Left lung (tissue), 10 donors: ENCODE measurements around the gene NMRAL1. TPM values are rescaled to one million over a fixed set of nuclear protein-coding genes. Genes with fewer than 3 reads are reported as not detected.

Source experiments
- ATAC-seq: fragments of 200-7000 bp; cut with Tn5 transposase; one replicate; pipeline ENCODE4 v1.9.1; 2020; ENCODE audit warnings: moderate library complexity
- DNase-seq, 4 donors: peaks; one replicate each; pipeline ENCODE4 v3.0.0-alpha.2; 2013 to 2020
- H3K27ac ChIP-seq, 2 donors: fragments of 200-600 bp; sonication (generic) in 1 of 2; one replicate each; pipeline versions ENCODE4 v1.5.0 to v1.8.0; 2020 to 2021
- H3K27me3 ChIP-seq, 2 donors: fragments of 200-600 bp; sonication (generic) in 1 of 2; one replicate each; pipeline versions ENCODE4 v1.5.0 to v1.8.0; 2020 to 2021
- H3K36me3 ChIP-seq, 2 donors: fragments of 200-600 bp; sonication (generic) in 1 of 2; one replicate each; pipeline versions ENCODE4 v1.5.0 to v1.8.0; 2020 to 2021
- H3K4me1 ChIP-seq, 2 donors: fragments of 200-600 bp; one replicate each; pipeline ENCODE4 v1.8.0; 2021
- H3K4me3 ChIP-seq, 2 donors: fragments of 200-600 bp; sonication (generic) in 1 of 2; one replicate each; pipeline versions ENCODE4 v1.5.0 to v1.8.0; 2020 to 2021; ENCODE audit warnings: mild to moderate bottlenecking in 1 of 2
- H3K9me3 ChIP-seq, 2 donors: fragments of 200-600 bp; sonication (generic) in 1 of 2; one replicate each; pipeline versions ENCODE4 v1.5.0 to v1.8.0; 2020 to 2021
- CTCF ChIP-seq, 2 donors: fragments of 200-600 bp; sonication (generic) in 1 of 2; IDR thresholded peaks; one replicate each; pipeline versions ENCODE4 v1.5.0 to v1.8.0; 2021; ENCODE audit warnings: antibody characterized with exemption in 2 of 2
- intact Hi-C, 2 donors: fragments of 100-400 bp; cut with DNase I; formaldehyde crosslinking; loops; one replicate each; pipeline versions ENCODE4 v1.11.2 to v1.14.2; 2022
- polyA plus RNA-seq, 6 donors: library from polyadenylated mRNA; unstranded; fragments of 120-200 nt; gene quantifications; one replicate each; pipeline ENCODE4 v1.2.1, GENCODE V29; 2013; ENCODE audit not compliant: insufficient read length in 6 of 6
- total RNA-seq, 2 donors: library from RNA; stranded (reverse); fragmentation: NEBNext Ultra II Directional; extraction: Animal tissue kit (Norgen Biotek cat#: 25700); gene quantifications; one replicate each; pipeline ENCODE4 v1.2.1, GENCODE V29; 2021
- donor health status: DM: no; HTN: yes; CAD: no.
- donor health status: DM: no; HTN: no; CAD: no.

The NMRAL1 gene
- total and polyA plus RNA-seq, 8 donors = 31.4 to 50.0 (median 38.9) TPM

GRCh38 chr16:4506450-4506849 lies 32.0 kb upstream of the NMRAL1 start:
- ATAC-seq (peak; percentile 86), DNase-seq (peak in 2 of 4 donors; percentile 53 to 79)
- intact Hi-C loops = loop anchor here in 1 of 2 donors (5.0 kb wide), 1 partner anchor 41 kb away; no protein-coding TSS in a partner anchor
- Histone ChIP-seq H3K36me3 (peaks cover 5 to 47% of the 10 kb centered on the region in 2 donors), H3K9me3 (no peaks in the 10 kb centered on the region), H3K27ac (peak overlapping the region in 1 of 2 donors; percentile 79), H3K4me1 (peaks cover 3 to 53% of the 10 kb centered on the region in 2 donors), H3K27me3 (no peaks in the 10 kb centered on the region), H3K4me3 (no peak overlapping the region)
- peak; percentile 77 to 82 for TF ChIP-seq CTCF (IDR thresholded peaks at IDR 0.05)

- DNase-seq (peak in 1 of 4 donors; percentile 72), ATAC-seq (peak; percentile 18)
- Histone ChIP-seq H3K4me1 (peaks cover 12 to 52% of the 10 kb centered on the region in 2 donors), H3K9me3 (no peaks in the 10 kb centered on the region), H3K4me3 (no peak overlapping the region), H3K27ac (peak overlapping the region; percentile 29 to 79), H3K27me3 (no peaks in the 10 kb centered on the region), H3K36me3 (peaks cover 5 to 38% of the 10 kb centered on the region in 2 donors)
- no peak for TF ChIP-seq CTCF (IDR thresholded peaks at IDR 0.05)
- intact Hi-C loops = loop anchor here in 1 of 2 donors (5.0 kb wide), 1 partner anchor 42 kb away; no protein-coding TSS in a partner anchor
Observed at GRCh38 chr16:4505356-4506147, 31.1 kb upstream of the NMRAL1 start.

- no peak for TF ChIP-seq CTCF (IDR thresholded peaks at IDR 0.05)
- intact Hi-C loops = no loop called here
- Histone ChIP-seq H3K36me3 (peaks cover 0 to 22% of the 10 kb centered on the region in 2 donors), H3K9me3 (no peaks in the 10 kb centered on the region), H3K27ac (peak overlapping the region; percentile 34 to 40), H3K4me3 (no peak overlapping the region), H3K4me1 (peaks cover 16 to 49% of the 10 kb centered on the region in 2 donors), H3K27me3 (no peaks in the 10 kb centered on the region)
- ATAC-seq (peak; percentile 43), DNase-seq (no peak)
Observed at GRCh38 chr16:4501071-4501478, 26.6 kb upstream of the NMRAL1 start.

- DNase-seq = no peak
- ATAC-seq = peak; percentile 92
- intact Hi-C loops = no loop called here
- no peak for TF ChIP-seq CTCF (IDR thresholded peaks at IDR 0.05)
- no peak overlapping the region for H3K4me3 ChIP-seq
- peak overlapping the region; percentile 34 to 40 for H3K27ac ChIP-seq
- H3K4me1 ChIP-seq = peaks cover 16 to 43% of the 10 kb centered on the region in 2 donors
- H3K9me3 ChIP-seq = no peaks in the 10 kb centered on the region
- no peaks in the 10 kb centered on the region for H3K27me3 ChIP-seq
- H3K36me3 ChIP-seq = peaks cover 0 to 22% of the 10 kb centered on the region in 2 donors
Observed at GRCh38 chr16:4500272-4500671, 25.8 kb upstream of the NMRAL1 start.

GRCh38 chr16:4499196-4499555 lies 24.8 kb upstream of the NMRAL1 start:
- TF ChIP-seq CTCF (IDR thresholded peaks at IDR 0.05) = no peak

More at GRCh38 chr16:4499196-4499555, 24.8 kb upstream of the NMRAL1 start:
- no peak overlapping the region for H3K27ac ChIP-seq
- peaks cover 16 to 43% of the 10 kb centered on the region in 2 donors for H3K4me1 ChIP-seq
- H3K36me3 ChIP-seq = peaks cover 0 to 22% of the 10 kb centered on the region in 2 donors
- ATAC-seq (no peak), DNase-seq (no peak)
- no peak overlapping the region for H3K4me3 ChIP-seq
- H3K9me3 ChIP-seq = no peaks in the 10 kb centered on the region
- intact Hi-C loops = no loop called here
- H3K27me3 ChIP-seq = no peaks in the 10 kb centered on the region
